H9 (cell line): Measurements from ENCODE around the gene KIAA2012. TPM values are rescaled to one million over a fixed set of nuclear protein-coding genes. Genes with fewer than 3 reads are reported as not detected.

ENCODE experiments used
- DNase-seq: peaks from one replicate; pipeline ENCODE4 v3.0.0-alpha.2; 2017
- H2AFZ ChIP-seq: one replicate; pipeline ENCODE4 v1.6.1; 2013; ENCODE audit warnings: mild to moderate bottlenecking, low read length, control low read depth, moderate library complexity
- H2AK5ac ChIP-seq: 2 replicates; pipeline ENCODE4 v1.6.1; 2013; ENCODE audit warnings: low read length, control low read depth, mixed read lengths; ENCODE audit not compliant: insufficient read length
- H2BK120ac ChIP-seq: one replicate; pipeline ENCODE4 v1.6.1; 2013; ENCODE audit warnings: low read depth, mild to moderate bottlenecking, low read length, control low read depth, inconsistent platforms; ENCODE audit not compliant: poor library complexity, severe bottlenecking
- H2BK12ac ChIP-seq: 2 replicates; pipeline ENCODE4 v1.6.1; 2013; ENCODE audit warnings: low read length, control low read depth, mixed read lengths, low read depth; ENCODE audit not compliant: insufficient read length
- H2BK15ac ChIP-seq: 2 replicates; pipeline ENCODE4 v1.6.1; 2013; ENCODE audit warnings: low read depth, low read length, control low read depth
- H2BK20ac ChIP-seq: one replicate; pipeline ENCODE4 v1.6.1; 2013; ENCODE audit warnings: low read depth, mild to moderate bottlenecking, low read length, control low read depth, inconsistent platforms; ENCODE audit not compliant: poor library complexity, severe bottlenecking
- H2BK5ac ChIP-seq: 2 replicates; pipeline ENCODE4 v1.6.1; 2013; ENCODE audit warnings: low read length, control low read depth, mixed read lengths; ENCODE audit not compliant: insufficient read length
- H3K14ac ChIP-seq: 2 replicates; pipeline ENCODE4 v1.6.1; 2013; ENCODE audit warnings: low read length, control low read depth; ENCODE audit not compliant: insufficient read depth
- H3K18ac ChIP-seq: 2 replicates; pipeline ENCODE4 v1.6.1; 2013; ENCODE audit warnings: low read depth, mild to moderate bottlenecking, mixed read lengths, low read length, control low read depth; ENCODE audit not compliant: insufficient read length
- H3K23ac ChIP-seq: 2 replicates; pipeline ENCODE4 v1.6.1; 2013; ENCODE audit warnings: low read length, control low read depth, mixed read lengths, low read depth; ENCODE audit not compliant: insufficient read length
- H3K23me2 ChIP-seq: 2 replicates; pipeline ENCODE4 v1.6.1; 2013; ENCODE audit warnings: low read depth, mild to moderate bottlenecking, mixed read lengths, low read length, control low read depth; ENCODE audit not compliant: insufficient read length, poor library complexity, severe bottlenecking
- H3K27ac ChIP-seq: 2 replicates; pipeline ENCODE4 v1.5.1; 2013; ENCODE audit warnings: low read length, control low read depth, mixed read lengths, low read depth; ENCODE audit not compliant: insufficient read length
- H3K27me3 ChIP-seq: 2 replicates; pipeline ENCODE4 v1.6.1; 2013; ENCODE audit warnings: low read length, control low read depth, inconsistent platforms; ENCODE audit not compliant: insufficient read depth
- H3K4ac ChIP-seq: 2 replicates; pipeline ENCODE4 v1.6.1; 2013; ENCODE audit warnings: low read depth, mild to moderate bottlenecking, control low read depth, inconsistent platforms, low read length, moderate library complexity
- H3K4me1 ChIP-seq: 2 replicates; pipeline ENCODE4 v1.6.1; 2013; ENCODE audit warnings: low read length, control low read depth, inconsistent platforms; ENCODE audit not compliant: insufficient read depth
- H3K4me2 ChIP-seq: 2 replicates; pipeline ENCODE4 v1.6.1; 2013; ENCODE audit warnings: low read length, control low read depth, mixed read lengths; ENCODE audit not compliant: insufficient read length, insufficient read depth
- H3K56ac ChIP-seq: 2 replicates; pipeline ENCODE4 v1.6.1; 2013; ENCODE audit warnings: low read depth, mild to moderate bottlenecking, mixed read lengths, low read length, control low read depth; ENCODE audit not compliant: insufficient read length
- H3K79me1 ChIP-seq: 2 replicates; pipeline ENCODE4 v1.6.1; 2013; ENCODE audit warnings: low read depth, mild to moderate bottlenecking, moderate library complexity, low read length, control low read depth, inconsistent platforms; ENCODE audit not compliant: insufficient read depth, poor library complexity, severe bottlenecking
- H3K79me2 ChIP-seq: 2 replicates; pipeline ENCODE4 v1.6.1; 2013; ENCODE audit warnings: low read length, control low read depth, inconsistent platforms; ENCODE audit not compliant: insufficient read depth
- H3K9ac ChIP-seq: 2 replicates; pipeline ENCODE4 v1.6.1; 2013; ENCODE audit warnings: low read length, control low read depth, mixed read lengths; ENCODE audit not compliant: insufficient read length; ENCODE audit errors: extremely low read depth
- H3K9me3 ChIP-seq: one replicate; pipeline ENCODE4 v1.6.1; 2013; ENCODE audit warnings: low read depth, low read length, inconsistent platforms; ENCODE audit not compliant: control insufficient read depth
- H3T11ph ChIP-seq: one replicate; pipeline ENCODE4 v1.6.1; 2013; ENCODE audit warnings: mild to moderate bottlenecking, low read length, control low read depth, inconsistent platforms
- H4K20me1 ChIP-seq: one replicate; pipeline ENCODE4 v1.6.1; 2013; ENCODE audit not compliant: control insufficient read depth, insufficient read length, insufficient read depth
- H4K5ac ChIP-seq: 2 replicates; pipeline ENCODE4 v1.6.1; 2013; ENCODE audit warnings: low read depth, mild to moderate bottlenecking, mixed read lengths, low read length, control low read depth; ENCODE audit not compliant: insufficient read length
- H4K8ac ChIP-seq: replicated peaks from 2 replicates; pipeline ENCODE4 v1.6.1; 2013; ENCODE audit warnings: low read length, control low read depth, mixed read lengths, low read depth; ENCODE audit not compliant: insufficient read length
- H4K91ac ChIP-seq: 2 replicates; pipeline ENCODE4 v1.6.1; 2013; ENCODE audit warnings: low read depth, mild to moderate bottlenecking, moderate library complexity, mixed read lengths, low read length, control low read depth; ENCODE audit not compliant: insufficient read length
- H3K27ac Mint-ChIP-seq, 3 experiments: 2 replicates in 2 of 3; 3 replicates in 1 of 3; pipeline ENCODE4 v1.8.0; 2020 to 2021; ENCODE audit warnings: mixed read lengths in 3 of 3, mild to moderate bottlenecking in 1 of 3, moderate library complexity in 1 of 3
- H3K27me3 Mint-ChIP-seq: 2 replicates; pipeline ENCODE4 v1.8.0; 2021; ENCODE audit warnings: low read depth, mild to moderate bottlenecking, moderate library complexity, mixed read lengths
- H3K36me3 Mint-ChIP-seq, 3 experiments: 2 replicates in 2 of 3; 3 replicates in 1 of 3; pipeline ENCODE4 v1.8.0; 2020 to 2021; ENCODE audit warnings: low read depth in 3 of 3, mixed read lengths in 3 of 3; ENCODE audit not compliant: insufficient read depth in 1 of 3
- H3K4me1 Mint-ChIP-seq, 2 experiments: 2 replicates each; pipeline ENCODE4 v1.8.0; 2020; ENCODE audit warnings: mixed read lengths in 2 of 2
- H3K4me3 Mint-ChIP-seq, 2 experiments: 2 replicates in 1 of 2; 3 replicates in 1 of 2; pipeline ENCODE4 v1.8.0; 2020 to 2021; ENCODE audit warnings: mild to moderate bottlenecking in 2 of 2, mixed read lengths in 2 of 2, moderate library complexity in 1 of 2
- H3K9me3 Mint-ChIP-seq, 2 experiments: 2 replicates in 1 of 2; 3 replicates in 1 of 2; pipeline ENCODE4 v1.8.0; 2020; ENCODE audit warnings: mild to moderate bottlenecking in 2 of 2, mixed read lengths in 2 of 2, moderate library complexity in 1 of 2
- CTCF ChIP-seq: fragments of 200-600 bp; sonication (generic); conservative IDR thresholded peaks from 3 replicates; pipeline ENCODE4 v1.8.0; 2021; ENCODE audit warnings: antibody characterized with exemption, mild to moderate bottlenecking
- total RNA-seq: library from RNA; stranded (reverse); gene quantifications from 2 replicates; pipeline ENCODE4 v1.2.1, GENCODE V29; 2021

KIAA2012 gene
- total RNA-seq, 1 experiment from 2014 or later = not detected

GRCh38 chr2:202169131-202169530 is 96.1 kb downstream of the KIAA2012 start:
- H3K36me3 Mint-ChIP-seq = no peaks in the 10 kb centered on the region; a peak in 1 of 7 replicates
- no peak overlapping the region for H3K56ac ChIP-seq
- H2BK120ac ChIP-seq = no peak overlapping the region
- H3K14ac ChIP-seq = no peak overlapping the region
- H3K27ac Mint-ChIP-seq = no peak overlapping the region
- peaks cover 21 to 22% of the 10 kb centered on the region in 2 experiments for H3K4me1 Mint-ChIP-seq
- H3K9me3 ChIP-seq = no peaks in the 10 kb centered on the region
- H3K27me3 Mint-ChIP-seq = peaks cover 42% of the 10 kb centered on the region
- no peak overlapping the region for H4K5ac ChIP-seq
- no peak overlapping the region for H2AK5ac ChIP-seq
- H2BK5ac ChIP-seq = no peak overlapping the region
- no peak overlapping the region for H3K4me3 Mint-ChIP-seq
- H4K20me1 ChIP-seq = no peaks in the 10 kb centered on the region
- H2BK12ac ChIP-seq = no peak overlapping the region
- H4K8ac ChIP-seq = no peak overlapping the region
- H4K91ac ChIP-seq = no peak overlapping the region
- no peak overlapping the region for H3T11ph ChIP-seq
- no peak overlapping the region for H2BK15ac ChIP-seq
- H3K23ac ChIP-seq = no peak overlapping the region
- H3K4me2 ChIP-seq = no peak overlapping the region
- H3K18ac ChIP-seq = no peak overlapping the region
- no peaks in the 10 kb centered on the region for H3K4me1 ChIP-seq
- H2BK20ac ChIP-seq = no peak overlapping the region
- no peaks in the 10 kb centered on the region for H3K9me3 Mint-ChIP-seq
- H3K9ac ChIP-seq = no peak overlapping the region
- H3K27me3 ChIP-seq = no peaks in the 10 kb centered on the region
- H3K79me1 ChIP-seq = no peaks in the 10 kb centered on the region
- H2AFZ ChIP-seq = no peak overlapping the region
- H3K79me2 ChIP-seq = no peaks in the 10 kb centered on the region
- H3K4ac ChIP-seq = no peak overlapping the region
- DNase-seq = no peak
- peaks cover 3% of the 10 kb centered on the region for H3K23me2 ChIP-seq
- TF ChIP-seq CTCF = no peak
- no peak overlapping the region for H3K27ac ChIP-seq
